Ramos (cell line): ENCODE data around the gene FKBP1C.
"Not testable (repeated sequence)": the region's sequence is repeated elsewhere in the genome, so short reads cannot be mapped to it uniquely, and the experiment has no call there.

Source experiments
- in situ Hi-C: fragments of 300-500 bp; cut with MboI; formaldehyde crosslinking; loops from one replicate; pipeline ENCODE4 v1.14.3; 2022; ENCODE audit warnings: low sequenced_read_pairs; ENCODE audit not compliant: unreplicated experiment

Gene FKBP1C

GRCh38 chr6:63211343-63211742, at the start of gene FKBP1C:
TSS of gene FKBP1C (plus strand) at chr6:63211469.
- in situ Hi-C loops, result not testable (repeated sequence)

- in situ Hi-C loops, result not testable (repeated sequence)
Observed at GRCh38 chr6:63164047-63164803, 47.0 kb upstream of the FKBP1C start.

- in situ Hi-C loops, result no loop called here
Observed at GRCh38 chr6:63174173-63174572, 37.1 kb upstream of the FKBP1C start.

- in situ Hi-C loops, result no loop called here
Observed at GRCh38 chr6:63176181-63176580, 35.1 kb upstream of the FKBP1C start.

DNA sequence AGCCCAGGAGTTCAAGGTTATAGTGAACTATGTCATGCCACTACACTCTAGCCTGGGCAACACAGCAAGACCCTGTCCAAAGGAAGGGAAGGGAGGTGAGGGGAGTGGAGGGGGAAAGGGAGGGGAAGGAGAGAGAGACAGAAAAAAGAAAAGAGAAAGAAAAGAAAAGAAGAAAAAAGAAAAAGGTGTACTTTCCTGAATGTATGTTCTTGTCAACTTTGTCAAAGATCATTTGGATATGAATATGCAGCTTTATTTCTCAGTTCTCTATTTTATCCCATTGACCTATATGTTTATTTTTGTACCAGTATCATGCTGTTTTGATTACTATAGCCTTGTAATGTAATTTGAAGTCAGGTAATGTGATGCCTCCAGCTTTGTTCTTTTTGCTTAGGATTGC, 30.9 kb upstream of the FKBP1C start:
- in situ Hi-C loops, result no loop called here

- in situ Hi-C loops, result no loop called here
Observed at GRCh38 chr6:63186970-63187369, 24.3 kb upstream of the FKBP1C start.

- in situ Hi-C loops, result no loop called here
Observed at GRCh38 chr6:63188828-63189227, 22.4 kb upstream of the FKBP1C start.

DNA sequence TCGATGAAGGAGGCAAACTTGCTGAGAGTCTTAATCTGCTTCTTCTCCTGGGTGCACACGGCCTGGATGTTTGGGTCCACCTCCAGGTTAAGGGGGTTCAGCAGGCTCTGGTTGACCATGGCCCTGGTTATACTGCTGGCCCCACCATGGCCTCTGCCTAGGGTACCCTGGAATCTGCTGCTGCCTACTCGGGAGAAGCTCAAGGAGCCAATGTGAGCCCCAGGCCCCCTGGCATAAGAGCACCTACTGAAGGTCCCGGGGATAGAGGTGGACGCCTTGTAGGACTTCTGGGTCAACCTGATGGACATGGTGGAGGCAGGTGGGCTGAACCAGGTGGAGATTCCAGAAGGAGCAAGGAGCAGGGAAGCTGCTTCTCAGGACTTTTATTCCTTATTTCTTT, 17.9 kb upstream of the FKBP1C start:
- in situ Hi-C loops, result no loop called here

DNA sequence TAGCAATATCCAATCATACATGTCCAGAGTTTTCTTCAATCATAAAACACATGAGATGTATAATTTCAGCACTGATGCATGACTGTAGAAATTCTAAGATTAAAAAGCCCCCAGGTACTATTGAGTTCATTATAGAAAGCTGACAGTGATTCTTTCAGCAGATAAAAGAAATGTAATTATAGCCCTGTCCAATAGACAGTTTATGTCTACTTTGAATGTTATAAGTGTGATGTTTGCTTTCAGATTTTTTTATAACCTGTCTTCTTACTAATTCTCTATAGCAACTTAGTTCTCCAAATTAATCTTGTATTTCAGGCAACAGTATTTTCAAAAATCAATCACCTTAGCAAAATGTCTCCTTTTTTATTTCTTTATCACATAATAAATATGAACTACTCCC, 13.5 kb upstream of the FKBP1C start:
- in situ Hi-C loops, result no loop called here

DNA sequence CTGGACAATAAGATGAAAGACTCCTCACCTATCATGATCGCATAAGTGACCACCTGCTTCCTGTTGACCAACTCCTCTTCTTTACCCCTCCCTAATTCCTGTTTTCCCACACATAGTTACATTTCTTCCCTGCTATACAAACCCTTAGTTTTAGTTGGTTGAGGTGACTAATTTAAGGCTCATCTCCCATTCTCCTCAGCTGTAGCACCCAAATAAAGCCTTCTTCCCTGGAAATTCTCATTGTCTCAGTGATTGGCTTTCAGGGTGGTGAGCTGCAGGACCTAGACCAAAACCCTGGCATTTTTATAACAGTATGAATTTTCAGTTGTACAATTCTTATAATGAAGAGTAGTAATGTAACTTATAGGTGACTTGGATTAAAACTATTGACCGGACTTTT, 2.1 kb downstream of the FKBP1C start:
- in situ Hi-C loops, result no loop called here

- in situ Hi-C loops, result no loop called here
Observed at GRCh38 chr6:63214816-63215215, 3.5 kb downstream of the FKBP1C start.

DNA sequence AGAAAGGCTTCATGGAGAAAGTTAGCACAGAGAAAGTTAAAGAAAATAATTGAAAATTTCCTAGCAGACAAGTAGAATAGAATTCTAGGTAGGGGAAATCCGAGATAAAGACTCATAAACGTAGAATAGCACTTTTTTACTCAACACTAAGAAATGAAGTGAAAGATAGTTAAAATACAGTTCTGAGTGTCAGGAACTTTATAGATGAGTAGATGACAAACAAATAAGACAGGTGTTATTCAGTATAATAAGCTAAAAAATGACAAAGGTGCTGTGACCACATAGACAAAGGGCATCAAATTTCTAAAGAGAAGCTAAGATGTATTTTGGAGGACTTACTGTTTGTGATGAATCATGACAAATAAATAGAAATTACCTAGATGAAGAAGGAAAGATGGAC, 12.9 kb downstream of the FKBP1C start:
- in situ Hi-C loops, result no loop called here

DNA sequence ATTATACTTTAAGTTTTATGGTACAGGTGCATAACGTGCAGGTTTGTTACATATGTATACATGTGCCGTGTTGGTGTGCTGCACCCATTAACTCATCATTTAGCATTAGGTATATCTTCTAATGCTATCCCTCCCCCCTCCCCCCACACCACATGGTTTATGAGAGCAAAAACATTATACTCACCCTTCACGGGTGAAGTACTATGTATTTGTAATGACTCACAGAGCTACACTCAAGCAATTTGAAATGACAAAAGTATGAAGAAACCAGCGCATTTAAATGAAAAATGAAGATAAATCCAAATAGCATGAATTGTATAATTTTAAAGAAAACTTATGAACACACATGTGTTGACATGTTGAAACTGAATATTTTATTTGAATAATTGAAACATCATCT, 14.7 kb downstream of the FKBP1C start:
- in situ Hi-C loops, result not testable (repeated sequence)

GRCh38 chr6:63227928-63228894, 16.9 kb downstream of the FKBP1C start:
- in situ Hi-C loops, result not testable (repeated sequence)

GRCh38 chr6:63230027-63230426, 18.8 kb downstream of the FKBP1C start:
- in situ Hi-C loops, result not testable (repeated sequence)

DNA sequence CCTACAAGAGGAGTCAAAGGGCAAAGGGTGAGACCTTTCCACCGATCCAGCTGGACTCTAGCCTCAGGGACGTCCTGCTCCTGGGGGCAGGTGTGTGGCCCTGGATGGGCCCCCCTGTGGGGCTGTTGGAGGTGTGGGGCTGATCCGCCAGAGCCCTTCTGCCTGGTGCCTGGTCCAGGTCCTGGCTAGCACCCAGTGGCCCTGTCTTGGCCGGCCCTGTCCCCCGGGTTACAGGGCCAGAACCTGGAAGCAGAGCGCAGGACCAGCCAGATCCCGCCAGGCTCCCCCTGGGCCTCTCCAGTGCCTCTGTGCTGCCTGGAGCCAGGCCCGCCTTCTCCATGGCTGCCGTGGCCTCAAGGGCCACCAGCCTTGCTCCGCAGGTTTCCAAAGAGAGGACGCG, 19.2 kb downstream of the FKBP1C start:
- in situ Hi-C loops, result not testable (repeated sequence)

- in situ Hi-C loops, result no loop called here
Observed at GRCh38 chr6:63236398-63236817, 25.1 kb downstream of the FKBP1C start.

DNA sequence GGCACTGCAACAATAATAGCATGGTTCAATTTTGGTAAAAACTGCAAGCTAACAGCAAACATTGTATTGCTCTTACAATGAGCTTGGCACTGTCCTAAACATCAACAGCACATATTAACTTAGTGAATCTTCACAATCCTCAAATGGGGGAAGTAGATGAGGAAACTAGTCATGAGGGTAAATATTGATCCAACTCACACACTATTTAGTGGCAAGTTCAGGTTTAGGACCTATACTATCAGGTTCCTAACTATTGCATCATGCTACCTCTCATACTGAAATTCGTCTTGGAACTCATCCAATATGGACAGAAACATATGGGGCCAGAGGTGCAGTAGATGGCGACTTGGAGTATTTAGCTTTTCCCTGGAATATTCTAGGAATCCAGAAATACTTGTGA, 34.2 kb downstream of the FKBP1C start:
- in situ Hi-C loops, result no loop called here

DNA sequence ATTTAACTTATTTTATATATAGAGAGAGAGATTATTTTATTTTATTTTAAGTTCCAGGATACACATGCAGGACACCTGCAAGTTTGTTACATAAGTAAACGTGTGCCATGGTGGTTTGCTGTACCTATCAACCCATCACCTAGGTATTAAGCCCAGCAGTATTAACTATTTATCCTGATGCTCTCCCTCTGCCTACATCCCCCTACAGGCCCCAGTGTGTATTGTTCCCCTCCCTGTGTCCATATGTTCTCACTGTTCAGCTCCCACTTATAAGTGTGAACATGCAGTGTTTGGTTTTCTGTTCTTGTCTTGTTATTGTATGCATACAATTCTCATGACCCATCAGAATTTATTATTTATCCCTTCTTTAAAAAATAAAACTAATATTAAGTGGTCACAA, 34.6 kb downstream of the FKBP1C start:
- in situ Hi-C loops, result no loop called here

DNA sequence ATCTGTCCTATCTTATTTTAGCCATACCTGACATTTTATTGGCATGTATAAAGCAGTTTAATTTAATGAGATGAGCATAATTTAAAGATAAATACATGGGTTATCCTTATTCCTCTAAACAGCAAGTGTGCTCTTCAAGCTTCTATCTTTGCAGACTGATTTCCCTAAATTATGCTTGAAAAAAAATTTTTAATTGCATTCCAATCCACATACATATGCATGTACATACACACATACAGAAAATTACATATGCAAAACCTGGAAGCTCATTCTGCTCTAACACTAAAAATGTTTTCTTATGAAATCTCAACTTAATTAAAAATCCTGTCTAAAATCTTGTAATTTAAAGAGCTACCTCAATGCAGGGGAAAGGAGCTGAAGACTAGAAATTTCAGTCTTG, 35.3 kb downstream of the FKBP1C start:
- in situ Hi-C loops, result no loop called here

- in situ Hi-C loops, result no loop called here
Observed at GRCh38 chr6:63249875-63250482, 38.7 kb downstream of the FKBP1C start.
